OCI-LY1 (cell line): ENCODE measurements around the gene HOXB13.

Experiments
- CTCF ChIP-seq: fragments of 200-600 bp; sonication (generic), shearing (Covaris generic); IDR thresholded peaks from 2 replicates; pipeline ENCODE4 v1.5.1; 2017; ENCODE audit warnings: mild to moderate bottlenecking, antibody characterized with exemption, low read length, moderate library complexity, mixed read lengths
- EZH2 ChIP-seq: fragments of 200-600 bp; sonication (generic), shearing (Covaris generic); IDR thresholded peaks from 2 replicates; pipeline ENCODE4 v1.8.0; 2017; ENCODE audit warnings: borderline replicate concordance, mixed run types, mild to moderate bottlenecking, antibody characterized with exemption, low read length, moderate library complexity, mixed read lengths

DNA sequence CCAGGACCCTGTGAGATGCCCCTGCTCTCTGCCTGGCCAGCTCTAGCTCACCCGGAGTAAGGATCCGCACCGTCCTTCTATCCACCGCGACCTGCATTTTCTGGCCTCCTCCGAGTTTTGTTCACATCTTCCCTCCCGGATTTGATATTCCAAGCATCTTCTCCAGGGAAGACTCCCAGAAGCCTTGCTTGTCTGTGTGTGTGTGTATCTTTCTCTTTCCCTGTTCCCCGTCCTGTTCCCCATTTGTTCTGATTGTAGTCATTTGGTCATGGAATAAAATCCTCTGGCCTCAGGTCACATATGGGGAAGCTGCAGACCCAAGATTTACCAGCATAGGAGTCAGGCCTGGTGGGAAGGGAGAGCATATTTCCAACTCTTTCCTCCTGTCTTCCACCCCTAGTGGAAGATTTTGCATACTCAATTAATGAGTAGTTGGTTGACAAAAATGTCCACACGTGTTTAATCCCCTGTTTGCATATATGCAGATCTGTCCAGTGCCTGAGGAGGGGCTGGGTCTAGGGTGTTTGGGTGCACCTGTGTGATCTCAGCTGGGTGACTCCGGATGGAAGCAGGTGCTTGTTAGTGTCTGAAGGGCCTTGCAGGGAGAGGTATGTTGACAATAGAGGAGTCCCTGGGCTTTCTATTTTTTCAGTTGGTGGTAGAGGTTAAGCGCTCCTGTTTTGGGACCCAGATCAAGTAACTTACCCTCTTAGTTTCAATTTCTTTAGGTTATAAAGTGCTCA is 8.1 kb downstream of the HOXB13 start:
- TF ChIP-seq EZH2 (no peak), CTCF (no peak)
